ENCODE data around the gene CPA5. TPM values are rescaled to one million over a fixed set of nuclear protein-coding genes. Genes with fewer than 3 reads are reported as not detected.

Gene CPA5
- total RNA-seq, 1 donor from 2014 or later: not detected

DNA sequence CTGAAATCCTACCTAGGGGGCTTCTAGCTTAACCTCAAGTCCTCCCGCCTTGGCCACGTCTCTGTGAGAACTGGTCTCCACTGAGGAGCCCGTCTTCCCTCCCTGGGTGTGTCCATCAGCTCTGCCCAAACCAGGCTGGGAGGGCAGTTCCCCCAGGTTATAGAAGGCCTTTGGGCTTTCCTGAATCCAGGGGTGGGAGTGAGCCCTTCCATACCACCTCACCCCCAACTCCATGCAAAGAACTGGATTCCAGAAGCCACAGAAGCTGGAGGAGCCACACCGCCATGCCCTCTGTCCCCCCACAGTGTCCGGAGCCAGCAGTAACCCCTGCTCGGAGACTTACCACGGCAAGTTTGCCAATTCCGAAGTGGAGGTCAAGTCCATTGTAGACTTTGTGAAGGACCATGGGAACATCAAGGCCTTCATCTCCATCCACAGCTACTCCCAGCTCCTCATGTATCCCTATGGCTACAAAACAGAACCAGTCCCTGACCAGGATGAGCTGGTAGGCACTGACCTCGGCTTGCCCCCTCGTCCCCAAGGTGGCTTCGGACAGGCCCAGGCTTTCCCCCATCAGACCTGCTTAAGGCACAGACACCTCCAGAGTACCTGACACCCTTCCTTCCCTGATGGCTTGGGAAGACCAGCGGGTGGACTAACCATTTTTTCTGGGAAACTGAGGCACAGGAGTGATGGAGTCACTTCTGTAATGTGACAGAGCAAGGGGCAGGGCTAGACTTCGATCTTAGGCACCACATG, 40.4 kb downstream of the CPA5 start:
- no peaks in the 10 kb centered on the region for H3K36me3 ChIP-seq
- no peak overlapping the region for H3K4me3 ChIP-seq
- peaks cover 5% of the 10 kb centered on the region for H3K4me1 ChIP-seq
- no peaks in the 10 kb centered on the region for H3K9me3 ChIP-seq
- TF ChIP-seq, protein P1, sequence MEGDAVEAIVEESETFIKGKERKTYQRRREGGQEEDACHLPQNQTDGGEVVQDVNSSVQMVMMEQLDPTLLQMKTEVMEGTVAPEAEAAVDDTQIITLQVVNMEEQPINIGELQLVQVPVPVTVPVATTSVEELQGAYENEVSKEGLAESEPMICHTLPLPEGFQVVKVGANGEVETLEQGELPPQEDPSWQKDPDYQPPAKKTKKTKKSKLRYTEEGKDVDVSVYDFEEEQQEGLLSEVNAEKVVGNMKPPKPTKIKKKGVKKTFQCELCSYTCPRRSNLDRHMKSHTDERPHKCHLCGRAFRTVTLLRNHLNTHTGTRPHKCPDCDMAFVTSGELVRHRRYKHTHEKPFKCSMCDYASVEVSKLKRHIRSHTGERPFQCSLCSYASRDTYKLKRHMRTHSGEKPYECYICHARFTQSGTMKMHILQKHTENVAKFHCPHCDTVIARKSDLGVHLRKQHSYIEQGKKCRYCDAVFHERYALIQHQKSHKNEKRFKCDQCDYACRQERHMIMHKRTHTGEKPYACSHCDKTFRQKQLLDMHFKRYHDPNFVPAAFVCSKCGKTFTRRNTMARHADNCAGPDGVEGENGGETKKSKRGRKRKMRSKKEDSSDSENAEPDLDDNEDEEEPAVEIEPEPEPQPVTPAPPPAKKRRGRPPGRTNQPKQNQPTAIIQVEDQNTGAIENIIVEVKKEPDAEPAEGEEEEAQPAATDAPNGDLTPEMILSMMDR (IDR thresholded peaks at IDR 0.05): no peak
- ATAC-seq: no peak
- no peaks in the 10 kb centered on the region for H3K27me3 ChIP-seq
- intact Hi-C loops (cut with DNase I): no loop called here
- DNase-seq: no peak
- no peak overlapping the region for H3K27ac ChIP-seq

DNA sequence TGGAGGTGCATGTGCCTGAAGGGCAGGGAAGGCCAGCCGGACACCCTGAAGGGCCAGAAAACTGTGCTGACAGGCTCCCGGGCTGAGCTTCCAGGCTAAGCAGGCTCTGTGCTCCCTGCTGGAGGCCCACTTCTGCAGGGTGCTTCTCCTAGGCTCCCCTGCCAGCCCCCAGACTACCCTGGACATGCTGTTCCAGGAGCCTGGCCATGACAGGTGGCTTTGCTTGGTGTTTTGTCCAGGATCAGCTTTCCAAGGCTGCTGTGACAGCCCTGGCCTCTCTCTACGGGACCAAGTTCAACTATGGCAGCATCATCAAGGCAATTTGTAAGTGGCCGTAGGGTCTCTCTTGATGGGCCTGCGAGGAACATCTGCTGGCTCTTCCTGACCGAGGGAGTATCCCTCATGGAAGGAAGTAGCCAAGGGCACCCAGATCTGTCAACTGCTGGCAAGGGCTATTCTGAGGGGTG, 41.0 kb downstream of the CPA5 start:
- no peak overlapping the region for H3K27ac ChIP-seq
- no peaks in the 10 kb centered on the region for H3K4me1 ChIP-seq
- no peaks in the 10 kb centered on the region for H3K27me3 ChIP-seq
- no peak overlapping the region for H3K4me3 ChIP-seq
- intact Hi-C loops (cut with DNase I): no loop called here
- TF ChIP-seq, protein P1 (IDR thresholded peaks at IDR 0.05): no peak
- ATAC-seq (no peak), DNase-seq (no peak)
- H3K36me3 ChIP-seq: no peaks in the 10 kb centered on the region
- no peaks in the 10 kb centered on the region for H3K9me3 ChIP-seq

DNA sequence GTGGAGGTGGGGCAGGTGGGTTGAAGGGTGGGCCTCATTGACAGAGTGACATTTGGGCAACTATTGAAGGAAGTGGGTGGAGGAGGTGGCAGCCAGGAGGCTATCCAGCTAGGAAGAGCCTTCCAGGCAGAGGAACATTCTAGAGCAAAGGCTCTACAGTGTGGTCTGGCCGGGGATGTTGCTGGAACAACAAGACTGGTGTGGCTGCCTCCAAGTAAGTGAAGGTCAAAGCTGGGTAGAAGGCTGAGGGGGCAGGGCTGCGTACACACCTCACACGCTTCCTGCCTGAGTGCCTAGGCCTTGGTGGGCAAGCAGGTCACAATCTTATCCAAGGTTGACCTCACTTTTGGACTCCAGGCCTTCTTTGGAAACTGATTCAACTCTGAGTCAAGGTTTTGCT, 42.3 kb downstream of the CPA5 start:
- no peak overlapping the region for H3K4me3 ChIP-seq
- H3K27ac ChIP-seq: no peak overlapping the region
- H3K4me1 ChIP-seq: no peaks in the 10 kb centered on the region
- no peak for DNase-seq
- no peaks in the 10 kb centered on the region for H3K9me3 ChIP-seq
- H3K27me3 ChIP-seq: no peaks in the 10 kb centered on the region
- intact Hi-C loops (cut with DNase I): no loop called here
- no peak for ATAC-seq
- TF ChIP-seq, protein P1 (IDR thresholded peaks at IDR 0.05): no peak
- no peaks in the 10 kb centered on the region for H3K36me3 ChIP-seq

DNA sequence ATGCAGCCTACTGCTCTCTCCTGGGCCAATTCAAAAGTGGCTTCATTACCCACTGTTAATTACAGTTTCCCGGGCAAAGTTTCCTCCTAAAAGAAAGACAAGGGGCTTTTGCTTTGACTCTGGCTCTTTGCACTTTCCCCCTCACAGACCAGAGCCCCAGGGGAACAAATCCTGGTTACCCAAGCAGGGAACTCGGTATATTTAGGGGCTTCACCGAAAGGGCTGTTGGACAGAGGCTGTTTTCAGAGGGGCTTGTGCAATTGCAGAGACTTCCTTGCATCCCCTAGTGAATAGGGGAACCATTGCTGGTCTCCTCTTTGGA, 42.7 kb downstream of the CPA5 start:
- Histone ChIP-seq H3K27me3 (no peaks in the 10 kb centered on the region), H3K36me3 (no peaks in the 10 kb centered on the region), H3K4me3 (no peak overlapping the region), H3K9me3 (no peaks in the 10 kb centered on the region), H3K4me1 (no peaks in the 10 kb centered on the region), H3K27ac (no peak overlapping the region)
- DNase-seq (no peak), ATAC-seq (no peak)
- intact Hi-C loops (cut with DNase I): no loop called here
- TF ChIP-seq, protein P1 (IDR thresholded peaks at IDR 0.05): no peak

DNA sequence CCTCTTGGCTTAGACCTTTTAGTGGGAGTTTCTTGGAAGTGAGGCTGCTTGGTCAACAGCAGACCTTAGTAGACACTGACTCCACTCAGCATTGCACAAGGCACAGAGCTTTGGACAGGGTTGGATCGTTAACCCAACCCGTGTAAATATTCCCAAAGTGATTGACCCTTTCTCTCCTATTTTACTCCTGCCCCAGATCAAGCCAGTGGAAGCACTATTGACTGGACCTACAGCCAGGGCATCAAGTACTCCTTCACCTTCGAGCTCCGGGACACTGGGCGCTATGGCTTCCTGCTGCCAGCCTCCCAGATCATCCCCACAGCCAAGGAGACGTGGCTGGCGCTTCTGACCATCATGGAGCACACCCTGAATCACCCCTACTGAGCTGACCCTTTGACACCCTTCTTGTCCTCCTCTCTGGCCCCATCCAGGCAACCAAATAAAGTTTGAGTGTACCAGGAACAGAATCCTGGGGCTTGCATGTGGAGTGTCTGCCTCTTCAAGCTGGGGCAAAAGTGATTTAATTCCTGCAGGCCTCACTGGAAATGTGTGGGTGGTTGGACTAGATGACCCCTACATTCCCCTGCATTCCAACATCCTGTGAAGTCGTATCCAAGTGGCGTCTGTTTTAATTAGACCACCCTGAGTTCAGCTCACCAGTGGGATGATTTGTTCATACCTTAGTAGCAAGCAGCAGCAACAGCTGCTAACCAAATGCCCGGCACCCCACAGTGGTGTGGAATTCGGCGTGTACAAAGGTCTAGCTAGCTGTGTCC, 43.2 kb downstream of the CPA5 start:
- no peak for DNase-seq
- Histone ChIP-seq H3K4me1 (no peaks in the 10 kb centered on the region), H3K27me3 (no peaks in the 10 kb centered on the region), H3K27ac (no peak overlapping the region), H3K9me3 (no peaks in the 10 kb centered on the region), H3K4me3 (no peak overlapping the region), H3K36me3 (no peaks in the 10 kb centered on the region)
- TF ChIP-seq, protein P1 (IDR thresholded peaks at IDR 0.05): no peak
- no peak for ATAC-seq
- intact Hi-C loops (cut with DNase I): no loop called here
